HepG2 (cell line): ENCODE data around the gene SETD5. TPM values are rescaled to one million over a fixed set of nuclear protein-coding genes. Genes with fewer than 3 reads are reported as not detected.

Experiments
- ATF7-NPFF ChIP-seq: sonication (generic); formaldehyde crosslinking; IDR thresholded peaks from 2 replicates; pipeline ENCODE4 v1.8.1; 2023; ENCODE audit warnings: mild to moderate bottlenecking, low read depth, missing genetic modification reagents, moderate library complexity
- CENPT ChIP-seq: sonication (generic); formaldehyde crosslinking; IDR thresholded peaks from 2 replicates; pipeline ENCODE4 v1.8.0; 2022; ENCODE audit warnings: low read depth, mild to moderate bottlenecking, moderate library complexity, missing genetic modification reagents
- RNF2 ChIP-seq: fragments of 450-650 bp; conservative IDR thresholded peaks from 2 replicates; pipeline ENCODE4 v1.6.1; 2016; ENCODE audit warnings: low read depth
- SP140L ChIP-seq: sonication (generic); formaldehyde crosslinking; IDR thresholded peaks from 2 replicates; pipeline ENCODE4 v1.4.0; 2020; ENCODE audit warnings: missing genetic modification reagents, borderline replicate concordance
- TBX3 ChIP-seq: fragments of 450-650 bp; IDR thresholded peaks from 2 replicates; pipeline ENCODE4 v1.6.1; 2017; ENCODE audit warnings: antibody characterized with exemption, mild to moderate bottlenecking, inconsistent platforms, borderline replicate concordance
- ZBTB40 ChIP-seq, 2 experiments: fragments of 450-650 bp in 1 of 2; sonication (generic) in 1 of 2; formaldehyde crosslinking in 1 of 2; IDR thresholded peaks; 2 replicates each; pipeline versions ENCODE4 v1.6.1 to v1.8.0; 2016 to 2022; ENCODE audit warnings: antibody characterized with exemption in 1 of 2, mild to moderate bottlenecking in 1 of 2, missing genetic modification reagents in 1 of 2
- ZNF616 ChIP-seq: sonication (generic); formaldehyde crosslinking; IDR thresholded peaks from 2 replicates; pipeline ENCODE4 v1.5.0; 2020; ENCODE audit warnings: low read depth, mild to moderate bottlenecking, missing genetic modification reagents
- ZNF704 ChIP-seq: sonication (generic); formaldehyde crosslinking; IDR thresholded peaks from 2 replicates; pipeline ENCODE4 v1.8.1; 2023; ENCODE audit warnings: mild to moderate bottlenecking, inconsistent platforms, moderate library complexity, missing genetic modification reagents, borderline replicate concordance
- polyA plus RNA-seq, 8 experiments: library from polyadenylated mRNA; depleted of rRNA in 3 of 8; stranded (reverse) in 7 of 8; unstranded in 1 of 8; fragments of >200 nt; fragmentation: Illumina TruSeq in 4 of 8; extraction: Trizol in 4 of 8; gene quantifications; 2 replicates each; pipeline versions ENCODE4 v1.2.1 to v1.2.3, GENCODE V29; 2011 to 2016; ENCODE audit warnings: low read depth in 4 of 8, missing spikeins in 1 of 8, mixed read lengths in 1 of 8; ENCODE audit not compliant: insufficient read depth in 1 of 8
- total RNA-seq, 5 experiments: library from RNA; depleted of rRNA; stranded (reverse); fragments of >200 nt; fragmentation: Illumina TruSeq; extraction: Trizol; gene quantifications; 2 replicates each; pipeline ENCODE4 v1.2.3, GENCODE V29; 2016; ENCODE audit warnings: low read depth in 1 of 5
- TF ChIP-seq, protein P1 (sequence below): sonication (generic); formaldehyde crosslinking; IDR thresholded peaks from 2 replicates; pipeline ENCODE4 v1.4.0; 2020; ENCODE audit warnings: missing genetic modification reagents, borderline replicate concordance
- TF ChIP-seq, protein P2 (sequence below): sonication (generic); formaldehyde crosslinking; IDR thresholded peaks from 2 replicates; pipeline ENCODE4 v1.5.0; 2020; ENCODE audit warnings: mild to moderate bottlenecking, missing genetic modification reagents

SETD5 gene
- total and polyA plus RNA-seq, 2 of the 13 experiments (the other 11 are each of a cell fraction or from before 2014, with no cell fraction given) = 46.8 to 95.8 TPM

DNA sequence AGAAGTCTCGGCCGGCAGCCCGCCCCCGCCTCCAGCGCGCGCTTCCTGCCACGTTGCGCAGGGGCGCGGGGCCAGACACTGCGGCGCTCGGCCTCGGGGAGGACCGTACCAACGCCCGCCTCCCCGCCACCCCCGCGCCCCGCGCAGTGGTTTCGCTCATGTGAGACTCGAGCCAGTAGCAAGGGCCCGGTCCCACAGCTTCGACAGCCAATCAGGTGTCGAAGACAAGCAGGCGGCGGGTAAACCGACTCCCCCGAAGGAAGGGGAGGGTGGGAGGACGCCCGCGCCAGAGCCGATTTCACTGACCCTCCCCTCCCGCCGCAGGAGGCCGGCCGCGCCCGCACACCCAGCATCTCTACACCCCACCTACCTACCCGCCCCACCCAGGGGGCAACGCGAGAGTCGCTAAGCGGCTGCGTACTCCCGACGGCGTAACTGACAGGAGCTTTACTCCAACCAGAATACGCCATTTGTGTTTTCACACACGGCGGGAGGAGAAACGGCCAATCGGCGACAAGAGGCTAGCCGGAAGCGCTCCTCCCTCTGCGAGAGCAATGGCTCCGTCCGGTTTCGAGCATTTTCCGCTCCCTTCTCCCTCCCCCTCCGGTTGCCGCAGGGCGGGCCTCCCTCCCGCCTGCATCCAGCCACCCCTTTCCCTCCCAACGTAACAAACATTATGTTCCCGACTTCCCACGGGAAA, 633 bp upstream of the SETD5 start (continued):
- TF ChIP-seq, protein P1, sequence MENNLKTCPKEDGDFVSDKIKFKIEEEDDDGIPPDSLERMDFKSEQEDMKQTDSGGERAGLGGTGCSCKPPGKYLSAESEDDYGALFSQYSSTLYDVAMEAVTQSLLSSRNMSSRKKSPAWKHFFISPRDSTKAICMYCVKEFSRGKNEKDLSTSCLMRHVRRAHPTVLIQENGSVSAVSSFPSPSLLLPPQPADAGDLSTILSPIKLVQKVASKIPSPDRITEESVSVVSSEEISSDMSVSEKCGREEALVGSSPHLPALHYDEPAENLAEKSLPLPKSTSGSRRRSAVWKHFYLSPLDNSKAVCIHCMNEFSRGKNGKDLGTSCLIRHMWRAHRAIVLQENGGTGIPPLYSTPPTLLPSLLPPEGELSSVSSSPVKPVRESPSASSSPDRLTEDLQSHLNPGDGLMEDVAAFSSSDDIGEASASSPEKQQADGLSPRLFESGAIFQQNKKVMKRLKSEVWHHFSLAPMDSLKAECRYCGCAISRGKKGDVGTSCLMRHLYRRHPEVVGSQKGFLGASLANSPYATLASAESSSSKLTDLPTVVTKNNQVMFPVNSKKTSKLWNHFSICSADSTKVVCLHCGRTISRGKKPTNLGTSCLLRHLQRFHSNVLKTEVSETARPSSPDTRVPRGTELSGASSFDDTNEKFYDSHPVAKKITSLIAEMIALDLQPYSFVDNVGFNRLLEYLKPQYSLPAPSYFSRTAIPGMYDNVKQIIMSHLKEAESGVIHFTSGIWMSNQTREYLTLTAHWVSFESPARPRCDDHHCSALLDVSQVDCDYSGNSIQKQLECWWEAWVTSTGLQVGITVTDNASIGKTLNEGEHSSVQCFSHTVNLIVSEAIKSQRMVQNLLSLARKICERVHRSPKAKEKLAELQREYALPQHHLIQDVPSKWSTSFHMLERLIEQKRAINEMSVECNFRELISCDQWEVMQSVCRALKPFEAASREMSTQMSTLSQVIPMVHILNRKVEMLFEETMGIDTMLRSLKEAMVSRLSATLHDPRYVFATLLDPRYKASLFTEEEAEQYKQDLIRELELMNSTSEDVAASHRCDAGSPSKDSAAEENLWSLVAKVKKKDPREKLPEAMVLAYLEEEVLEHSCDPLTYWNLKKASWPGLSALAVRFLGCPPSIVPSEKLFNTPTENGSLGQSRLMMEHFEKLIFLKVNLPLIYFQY (CRISPR knock-in tag) = no peak
- TF ChIP-seq SP140L (CRISPR knock-in tag) = peak; percentile 27; the same call in 1 of the 2 replicates
- peak; percentile 49; the same call in 1 of the 2 replicates for TF ChIP-seq ZNF704 (CRISPR knock-in tag)
- peak; percentile 94 for TF ChIP-seq RNF2
- TF ChIP-seq ZBTB40 (IDR thresholded peaks at IDR 0.05) = no peak
- TF ChIP-seq ZBTB40 (CRISPR knock-in tag; IDR thresholded peaks at IDR 0.05) = no peak; the same call in 1 of the 2 replicates
- 0 out of 2 replicates have a peak, but pooled peaks have one; percentile 14 for TF ChIP-seq CENPT (CRISPR knock-in tag)
- peak; percentile 47 for TF ChIP-seq ATF7-NPFF (CRISPR knock-in tag)
- TF ChIP-seq, protein P2, sequence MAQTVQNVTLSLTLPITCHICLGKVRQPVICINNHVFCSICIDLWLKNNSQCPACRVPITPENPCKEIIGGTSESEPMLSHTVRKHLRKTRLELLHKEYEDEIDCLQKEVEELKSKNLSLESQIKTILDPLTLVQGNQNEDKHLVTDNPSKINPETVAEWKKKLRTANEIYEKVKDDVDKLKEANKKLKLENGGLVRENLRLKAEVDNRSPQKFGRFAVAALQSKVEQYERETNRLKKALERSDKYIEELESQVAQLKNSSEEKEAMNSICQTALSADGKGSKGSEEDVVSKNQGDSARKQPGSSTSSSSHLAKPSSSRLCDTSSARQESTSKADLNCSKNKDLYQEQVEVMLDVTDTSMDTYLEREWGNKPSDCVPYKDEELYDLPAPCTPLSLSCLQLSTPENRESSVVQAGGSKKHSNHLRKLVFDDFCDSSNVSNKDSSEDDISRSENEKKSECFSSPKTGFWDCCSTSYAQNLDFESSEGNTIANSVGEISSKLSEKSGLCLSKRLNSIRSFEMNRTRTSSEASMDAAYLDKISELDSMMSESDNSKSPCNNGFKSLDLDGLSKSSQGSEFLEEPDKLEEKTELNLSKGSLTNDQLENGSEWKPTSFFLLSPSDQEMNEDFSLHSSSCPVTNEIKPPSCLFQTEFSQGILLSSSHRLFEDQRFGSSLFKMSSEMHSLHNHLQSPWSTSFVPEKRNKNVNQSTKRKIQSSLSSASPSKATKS (CRISPR knock-in tag) = no peak
- TF ChIP-seq TBX3 = peak; percentile 4; the same call in 1 of the 2 replicates
- TF ChIP-seq ZNF616 (CRISPR knock-in tag) = 0 out of 2 replicates have a peak, but pooled peaks have one; percentile 37
